HG02973 (cell line): ENCODE results near the gene PKP3.
"Not testable (repeated sequence)": the region's sequence is repeated elsewhere in the genome, so short reads cannot be mapped to it uniquely, and the experiment has no call there.

Experiments used
- ATAC-seq: cut with Tn5 transposase; IDR thresholded peaks from one replicate; pipeline ENCODE4 v1.9.1; 2021; ENCODE audit warnings: moderate library complexity; ENCODE audit not compliant: unreplicated experiment

Gene PKP3

DNA sequence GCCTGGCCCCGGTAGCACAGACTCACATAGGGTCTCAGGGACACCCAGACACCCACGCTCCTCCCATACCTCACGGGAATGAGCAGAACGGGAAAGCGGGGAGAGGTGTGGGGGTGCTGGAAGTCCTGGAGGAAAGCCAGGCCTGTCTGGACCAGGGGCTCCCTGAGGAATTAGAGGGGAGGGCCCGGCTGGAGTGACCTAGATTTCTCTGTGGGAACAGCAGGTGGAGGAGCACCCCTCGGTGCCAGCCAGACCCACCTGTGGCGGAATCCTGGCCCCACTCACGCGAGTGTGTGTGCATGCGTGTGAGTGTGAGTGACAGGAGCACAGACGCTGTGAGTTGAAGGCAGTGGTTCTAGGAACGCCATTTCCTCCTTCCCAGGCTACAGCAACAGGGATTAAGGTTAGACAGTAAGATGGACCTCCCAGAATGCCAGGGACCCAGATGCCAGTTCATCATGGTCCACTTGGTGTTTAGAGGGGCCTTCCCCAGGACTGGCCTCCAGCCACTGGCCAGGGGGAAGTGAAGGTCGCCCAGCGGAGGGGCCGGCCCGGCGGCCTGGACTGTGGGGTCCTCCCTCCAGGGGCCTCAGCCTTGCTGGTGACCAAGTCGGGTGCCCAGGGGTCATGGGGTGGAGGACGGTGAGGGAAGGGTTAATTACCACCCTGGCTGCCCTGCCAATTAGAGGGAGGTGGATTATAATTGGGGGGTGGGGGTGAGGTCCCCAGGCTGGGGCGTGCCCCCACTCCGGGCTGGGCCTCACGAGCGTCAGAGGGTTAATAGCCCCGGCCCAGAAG, 1.0 kb downstream of the PKP3 start:
- ATAC-seq = no peak

DNA sequence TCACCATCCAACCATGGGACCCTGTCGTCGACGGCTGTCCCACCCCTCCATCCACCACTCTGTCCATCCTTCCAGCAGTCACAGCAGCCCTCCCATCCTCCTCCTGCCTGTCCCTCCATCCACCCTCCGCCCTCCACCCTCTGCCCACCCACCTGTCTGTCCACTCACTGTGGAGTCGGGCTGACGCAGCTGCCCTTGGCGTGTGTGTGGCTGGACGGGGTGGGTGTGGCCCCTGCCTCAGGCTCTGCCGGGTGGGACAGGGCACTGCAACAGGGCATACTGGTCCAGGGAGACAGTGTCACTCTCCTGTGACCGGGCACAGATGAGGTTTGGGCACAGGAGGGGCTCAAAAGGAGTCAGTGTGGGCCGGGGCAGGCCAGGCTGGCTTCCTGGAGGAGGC, 1.9 kb downstream of the PKP3 start:
- ATAC-seq = no peak

DNA sequence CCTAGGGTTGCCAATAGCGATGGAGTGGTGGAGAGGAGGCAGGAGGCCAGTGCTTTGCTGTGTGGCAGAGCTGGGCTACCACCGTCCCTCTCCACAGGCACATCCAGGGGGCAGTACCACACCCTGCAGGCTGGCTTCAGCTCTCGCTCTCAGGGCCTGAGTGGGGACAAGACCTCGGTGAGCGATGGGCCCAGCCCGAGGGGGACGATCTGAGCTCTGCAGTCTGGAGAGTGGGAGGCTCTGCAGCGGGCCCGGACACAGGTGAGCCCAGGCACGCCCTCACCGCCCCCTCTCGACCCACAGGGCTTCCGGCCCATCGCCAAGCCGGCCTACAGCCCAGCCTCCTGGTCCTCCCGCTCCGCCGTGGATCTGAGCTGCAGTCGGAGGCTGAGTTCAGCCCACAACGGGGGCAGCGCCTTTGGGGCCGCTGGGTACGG, 2.5 kb downstream of the PKP3 start:
- ATAC-seq = no peak

DNA sequence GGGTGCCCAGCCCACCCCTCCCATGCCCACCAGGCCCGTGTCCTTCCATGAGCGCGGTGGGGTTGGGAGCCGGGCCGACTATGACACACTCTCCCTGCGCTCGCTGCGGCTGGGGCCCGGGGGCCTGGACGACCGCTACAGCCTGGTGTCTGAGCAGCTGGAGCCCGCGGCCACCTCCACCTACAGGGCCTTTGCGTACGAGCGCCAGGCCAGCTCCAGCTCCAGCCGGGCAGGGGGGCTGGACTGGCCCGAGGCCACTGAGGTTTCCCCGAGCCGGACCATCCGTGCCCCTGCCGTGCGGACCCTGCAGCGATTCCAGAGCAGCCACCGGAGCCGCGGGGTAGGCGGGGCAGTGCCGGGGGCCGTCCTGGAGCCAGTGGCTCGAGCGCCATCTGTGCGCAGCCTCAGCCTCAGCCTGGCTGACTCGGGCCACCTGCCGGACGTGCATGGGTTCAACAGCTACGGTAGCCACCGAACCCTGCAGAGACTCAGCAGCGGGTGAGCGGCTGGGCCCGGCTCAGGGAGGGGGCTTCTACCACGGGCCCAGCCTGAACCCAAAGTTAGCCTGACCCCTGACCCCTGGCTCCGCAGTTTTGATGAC, 3.0 kb downstream of the PKP3 start:
- ATAC-seq = peak; percentile 57

DNA sequence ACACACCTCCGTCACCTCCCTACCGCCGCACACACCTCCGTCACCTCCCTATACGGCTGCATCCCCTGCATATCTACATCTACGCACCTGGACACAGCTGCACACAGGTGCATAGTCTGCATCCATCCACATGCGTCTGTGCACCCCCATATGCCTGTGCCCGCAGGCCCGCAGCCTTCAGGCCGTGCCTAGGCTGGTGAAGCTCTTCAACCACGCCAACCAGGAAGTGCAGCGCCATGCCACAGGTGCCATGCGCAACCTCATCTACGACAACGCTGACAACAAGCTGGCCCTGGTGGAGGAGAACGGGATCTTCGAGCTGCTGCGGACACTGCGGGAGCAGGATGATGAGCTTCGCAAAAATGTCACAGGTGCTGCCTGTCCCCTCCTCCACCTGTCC, 4.8 kb downstream of the PKP3 start:
- ATAC-seq = no peak

DNA sequence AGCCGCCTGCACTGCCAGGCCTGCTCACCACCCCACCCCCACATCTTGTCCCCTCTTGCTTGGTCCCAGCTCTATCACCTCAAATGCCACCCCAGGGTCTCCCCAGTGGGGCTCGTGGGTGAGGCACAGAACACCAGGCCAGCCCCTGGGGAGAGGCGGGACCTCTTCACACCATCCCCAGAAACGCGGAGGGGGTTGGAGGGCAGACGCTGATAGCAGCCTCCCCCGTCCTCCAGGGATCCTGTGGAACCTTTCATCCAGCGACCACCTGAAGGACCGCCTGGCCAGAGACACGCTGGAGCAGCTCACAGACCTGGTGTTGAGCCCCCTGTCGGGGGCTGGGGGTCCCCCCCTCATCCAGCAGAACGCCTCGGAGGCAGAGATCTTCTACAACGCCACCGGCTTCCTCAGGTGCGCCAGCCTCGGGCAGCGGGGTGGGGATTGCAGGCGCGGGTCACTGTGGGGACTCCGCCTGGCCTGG, 5.8 kb downstream of the PKP3 start:
- no peak for ATAC-seq

DNA sequence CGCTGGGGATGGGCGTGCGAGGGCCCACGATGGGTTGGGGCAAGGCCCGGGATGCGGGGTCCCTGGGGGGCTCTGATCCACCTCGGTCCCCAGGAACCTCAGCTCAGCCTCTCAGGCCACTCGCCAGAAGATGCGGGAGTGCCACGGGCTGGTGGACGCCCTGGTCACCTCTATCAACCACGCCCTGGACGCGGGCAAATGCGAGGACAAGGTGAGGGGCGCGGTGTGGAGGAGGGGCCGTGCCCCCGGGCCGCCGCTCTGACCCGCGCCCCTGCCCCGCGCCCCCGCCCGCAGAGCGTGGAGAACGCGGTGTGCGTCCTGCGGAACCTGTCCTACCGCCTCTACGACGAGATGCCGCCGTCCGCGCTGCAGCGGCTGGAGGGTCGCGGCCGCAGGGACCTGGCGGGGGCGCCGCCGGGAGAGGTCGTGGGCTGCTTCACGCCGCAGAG, 6.3 kb downstream of the PKP3 start:
- ATAC-seq = no peak

DNA sequence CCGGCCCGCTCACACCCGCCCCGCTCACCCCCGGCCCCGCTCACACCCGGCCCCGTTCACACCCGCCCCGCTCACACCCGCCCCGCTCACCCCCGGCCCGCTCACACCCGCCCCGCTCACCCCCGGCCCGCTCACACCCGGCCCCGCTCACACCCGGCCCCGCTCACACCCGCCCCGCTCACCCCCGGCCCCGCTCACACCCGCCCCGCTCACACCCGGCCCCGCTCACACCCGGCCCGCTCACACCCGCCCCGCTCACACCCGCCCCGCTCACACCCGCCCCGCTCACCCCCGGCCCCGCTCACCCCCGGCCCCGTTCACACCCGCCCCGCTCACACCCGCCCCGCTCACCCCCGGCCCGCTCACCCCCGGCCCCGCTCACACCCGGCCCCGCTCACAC, 7.2 kb downstream of the PKP3 start:
- ATAC-seq = not testable (repeated sequence)

DNA sequence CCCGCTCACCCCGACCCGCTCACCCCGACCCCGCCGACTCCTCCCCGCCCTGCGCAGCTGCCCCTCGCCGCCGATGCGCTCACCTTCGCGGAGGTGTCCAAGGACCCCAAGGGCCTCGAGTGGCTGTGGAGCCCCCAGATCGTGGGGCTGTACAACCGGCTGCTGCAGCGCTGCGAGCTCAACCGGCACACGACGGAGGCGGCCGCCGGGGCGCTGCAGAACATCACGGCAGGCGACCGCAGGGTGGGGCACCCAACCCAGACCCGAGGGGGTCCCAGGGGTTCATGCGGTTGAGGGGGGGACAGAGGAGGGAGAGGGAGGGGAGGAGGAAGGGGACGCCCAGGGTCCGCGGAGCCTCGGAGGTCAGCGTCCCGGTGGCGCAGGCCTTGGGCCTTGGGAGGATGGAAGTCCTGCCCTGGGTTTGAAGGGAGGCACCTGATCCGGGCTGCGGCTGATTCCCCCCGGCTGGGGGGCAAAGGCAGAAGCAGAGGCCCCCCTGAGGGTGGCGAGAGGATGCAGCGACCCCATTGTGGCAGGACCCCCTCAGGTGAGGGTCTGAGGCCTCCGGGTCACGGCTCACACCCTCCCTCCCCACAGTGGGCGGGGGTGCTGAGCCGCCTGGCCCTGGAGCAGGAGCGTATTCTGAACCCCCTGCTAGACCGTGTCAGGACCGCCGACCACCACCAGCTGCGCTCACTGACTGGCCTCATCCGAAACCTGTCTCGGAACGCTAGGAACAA, 9.2 kb downstream of the PKP3 start:
- ATAC-seq = no peak

DNA sequence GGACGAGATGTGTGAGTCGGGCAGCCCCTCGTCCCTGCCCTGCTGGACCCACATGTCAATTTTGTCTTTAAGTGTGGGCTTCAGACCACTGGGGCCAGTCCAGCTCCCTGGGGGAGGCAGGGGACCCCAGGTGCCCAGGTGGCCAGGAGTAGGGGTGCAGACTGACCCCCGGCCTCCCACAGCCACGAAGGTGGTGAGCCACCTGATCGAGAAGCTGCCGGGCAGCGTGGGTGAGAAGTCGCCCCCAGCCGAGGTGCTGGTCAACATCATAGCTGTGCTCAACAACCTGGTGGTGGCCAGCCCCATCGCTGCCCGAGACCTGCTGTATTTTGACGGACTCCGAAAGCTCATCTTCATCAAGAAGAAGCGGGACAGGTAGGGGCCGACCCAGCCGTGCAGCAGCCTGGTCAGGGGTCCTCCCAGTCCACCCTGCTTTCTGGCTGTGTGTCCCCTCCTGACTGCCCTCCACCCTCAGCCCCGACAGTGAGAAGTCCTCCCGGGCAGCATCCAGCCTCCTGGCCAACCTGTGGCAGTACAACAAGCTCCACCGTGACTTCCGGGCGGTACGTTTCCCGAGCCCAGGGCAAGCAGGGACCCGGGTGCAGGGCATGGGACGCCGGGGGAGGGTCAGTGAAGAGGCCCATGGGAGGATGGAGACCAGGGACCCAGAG, 9.9 kb downstream of the PKP3 start:
- ATAC-seq = no peak

DNA sequence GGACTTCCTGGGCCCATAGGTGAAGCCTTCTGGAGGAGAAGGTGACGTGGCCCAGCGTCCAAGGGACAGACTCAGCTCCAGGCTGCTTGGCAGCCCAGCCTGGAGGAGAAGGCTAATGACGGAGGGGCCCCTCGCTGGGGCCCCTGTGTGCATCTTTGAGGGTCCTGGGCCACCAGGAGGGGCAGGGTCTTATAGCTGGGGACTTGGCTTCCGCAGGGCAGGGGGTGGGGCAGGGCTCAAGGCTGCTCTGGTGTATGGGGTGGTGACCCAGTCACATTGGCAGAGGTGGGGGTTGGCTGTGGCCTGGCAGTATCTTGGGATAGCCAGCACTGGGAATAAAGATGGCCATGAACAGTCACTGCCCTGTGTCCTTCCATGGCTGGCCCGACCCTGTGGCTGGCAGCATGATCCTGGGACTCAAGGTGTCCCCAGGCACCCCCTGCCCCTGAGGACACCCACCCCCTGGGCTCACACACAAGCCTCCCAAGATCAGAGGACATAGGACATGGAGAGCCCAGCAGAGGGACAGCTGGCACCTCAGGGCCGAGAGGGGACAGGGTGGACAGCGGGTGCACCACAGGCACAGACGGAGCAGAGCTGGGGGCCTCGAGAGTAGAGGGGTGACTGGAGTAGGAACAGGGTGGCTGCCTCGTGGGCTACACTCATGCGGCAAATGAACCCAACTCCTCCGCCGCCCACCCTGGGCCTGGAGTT, 10.7 kb downstream of the PKP3 start:
- no peak for ATAC-seq

DNA sequence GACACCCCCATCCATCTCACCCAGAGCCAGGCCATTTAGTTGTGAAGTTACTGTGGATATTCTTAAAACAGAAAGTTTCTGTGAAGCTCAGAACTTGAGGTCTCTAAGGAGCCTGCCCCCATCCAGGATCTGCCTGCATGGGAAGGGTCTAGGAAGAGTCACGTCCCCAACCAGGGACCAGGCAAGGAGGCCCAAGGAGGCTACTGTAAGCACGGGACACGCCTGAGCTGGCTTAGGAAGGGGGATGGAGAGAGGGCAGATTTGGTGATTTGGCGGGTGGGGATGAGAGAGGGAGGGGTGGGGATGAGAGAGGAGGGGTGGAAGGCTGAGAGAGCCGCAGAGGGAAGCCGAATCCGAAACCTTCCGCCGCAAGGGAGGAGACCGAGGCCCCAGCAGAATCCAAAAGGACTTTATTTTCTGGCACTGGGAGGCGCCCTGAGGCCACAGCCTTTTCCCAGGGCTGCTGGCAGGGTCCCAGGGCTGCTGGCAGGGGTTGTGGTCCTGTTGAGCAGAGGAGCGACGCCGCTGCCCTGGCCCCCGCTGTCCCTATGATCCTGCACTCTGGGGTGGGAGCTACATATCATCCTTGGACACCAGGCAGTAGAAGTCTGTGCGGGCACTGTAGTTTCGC, 11.4 kb downstream of the PKP3 start:
- no peak for ATAC-seq

DNA sequence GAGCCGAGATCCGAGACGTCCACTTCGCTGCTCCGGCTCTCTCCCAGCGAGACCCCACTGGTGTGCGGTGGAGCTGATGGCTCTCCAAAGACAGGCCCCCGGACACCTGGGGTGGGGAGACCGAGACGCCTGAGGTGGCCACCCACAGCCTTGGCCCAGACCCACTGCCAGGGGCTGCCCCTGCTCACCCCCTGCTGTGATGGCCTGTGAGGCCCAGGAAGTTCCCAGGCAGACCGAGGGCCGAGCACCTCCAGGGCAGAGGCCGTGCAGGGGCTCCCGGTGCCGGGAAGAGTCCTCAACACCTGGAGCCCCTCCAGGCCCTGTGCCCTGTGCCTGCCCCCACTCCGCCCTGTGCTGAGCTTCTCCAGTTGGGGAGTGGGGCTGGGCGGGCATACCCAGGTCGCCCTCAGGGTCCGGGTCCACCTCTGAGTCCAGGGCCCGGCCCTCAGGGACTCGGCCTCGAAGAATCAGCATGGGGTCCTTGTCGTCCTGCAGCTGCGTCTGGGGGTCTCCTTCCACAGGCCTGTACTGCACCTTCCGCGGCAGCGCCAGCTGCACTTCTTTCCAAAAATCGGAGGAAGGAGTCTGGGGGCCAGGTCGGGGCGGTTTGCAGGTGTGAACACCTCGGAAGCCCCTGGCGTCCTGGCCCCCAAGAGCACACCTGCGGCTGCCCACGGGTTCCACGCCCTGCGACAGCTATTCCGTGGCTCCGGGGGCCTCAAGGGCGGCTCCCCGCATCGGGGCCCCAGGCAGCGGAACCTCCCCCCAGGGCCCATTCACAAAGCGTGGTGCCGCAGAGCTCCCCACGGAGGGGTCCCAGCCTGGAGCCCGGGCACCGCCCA, 12.2 kb downstream of the PKP3 start:
- ATAC-seq = no peak

DNA sequence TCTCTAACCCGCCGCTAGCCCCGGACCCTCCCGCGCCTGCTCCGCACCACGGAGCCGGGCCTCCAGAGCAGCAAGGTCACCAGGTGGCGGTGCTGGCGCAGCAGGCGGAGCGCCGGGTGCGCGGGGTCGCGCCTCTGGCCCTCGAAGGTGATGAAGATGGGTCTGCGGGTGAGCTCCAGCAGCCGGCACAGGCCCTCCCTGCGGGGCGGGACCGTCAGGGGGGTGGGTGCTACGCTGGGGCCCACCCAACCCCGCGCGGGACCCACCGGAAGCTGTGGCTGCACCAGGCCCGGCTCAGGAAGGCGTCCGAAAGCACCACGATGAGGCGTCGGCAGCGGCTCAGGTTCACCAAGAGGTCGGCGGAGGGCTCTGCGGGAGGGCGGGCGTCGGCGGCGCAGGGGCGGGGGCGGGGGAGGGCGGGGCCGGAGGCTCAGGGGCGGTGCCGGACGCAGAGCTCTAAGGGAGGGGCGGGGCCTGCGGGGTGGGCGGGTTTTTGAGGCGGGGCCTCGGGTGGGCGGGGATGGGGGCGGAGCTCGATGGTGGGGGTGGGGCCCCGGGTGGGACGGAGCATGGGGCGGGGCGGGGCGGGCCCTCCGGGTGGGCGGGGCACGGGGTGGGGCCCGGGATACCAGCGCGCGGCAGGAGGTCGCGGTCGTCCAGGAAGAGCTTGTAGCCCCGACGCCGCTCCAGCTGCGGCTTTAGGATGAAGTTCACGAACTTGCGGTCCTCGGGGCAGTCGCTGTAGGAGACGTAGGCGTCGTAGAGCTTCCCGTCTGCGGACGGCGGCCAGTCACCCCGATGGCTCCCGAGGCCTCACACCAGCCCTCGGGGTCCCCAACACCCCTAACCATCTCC, 13.0 kb downstream of the PKP3 start:
- ATAC-seq = peak; percentile 66

DNA sequence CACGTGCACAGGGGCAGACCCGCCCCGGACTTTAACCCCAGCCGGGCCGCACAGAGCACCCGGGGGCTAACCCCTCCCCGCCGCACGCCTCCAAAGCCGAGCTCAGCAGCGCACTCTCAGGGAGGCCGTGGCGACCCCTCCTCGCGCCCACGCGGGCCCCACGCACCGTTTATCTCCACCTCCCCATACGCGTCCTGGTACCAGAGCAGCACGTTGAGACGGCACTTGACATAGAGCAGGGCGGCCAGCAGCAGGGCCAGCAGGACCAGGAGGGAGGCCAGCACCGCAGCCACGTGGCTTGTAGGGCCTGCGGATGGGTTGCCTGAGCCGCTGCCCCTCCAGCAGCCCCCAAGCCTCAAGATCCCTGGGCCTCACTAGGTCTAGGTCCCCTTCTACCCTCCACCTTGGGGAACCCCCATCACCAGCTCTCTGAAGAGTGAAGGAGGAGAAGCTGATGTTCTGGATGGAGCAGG, 13.7 kb downstream of the PKP3 start:
- no peak for ATAC-seq

DNA sequence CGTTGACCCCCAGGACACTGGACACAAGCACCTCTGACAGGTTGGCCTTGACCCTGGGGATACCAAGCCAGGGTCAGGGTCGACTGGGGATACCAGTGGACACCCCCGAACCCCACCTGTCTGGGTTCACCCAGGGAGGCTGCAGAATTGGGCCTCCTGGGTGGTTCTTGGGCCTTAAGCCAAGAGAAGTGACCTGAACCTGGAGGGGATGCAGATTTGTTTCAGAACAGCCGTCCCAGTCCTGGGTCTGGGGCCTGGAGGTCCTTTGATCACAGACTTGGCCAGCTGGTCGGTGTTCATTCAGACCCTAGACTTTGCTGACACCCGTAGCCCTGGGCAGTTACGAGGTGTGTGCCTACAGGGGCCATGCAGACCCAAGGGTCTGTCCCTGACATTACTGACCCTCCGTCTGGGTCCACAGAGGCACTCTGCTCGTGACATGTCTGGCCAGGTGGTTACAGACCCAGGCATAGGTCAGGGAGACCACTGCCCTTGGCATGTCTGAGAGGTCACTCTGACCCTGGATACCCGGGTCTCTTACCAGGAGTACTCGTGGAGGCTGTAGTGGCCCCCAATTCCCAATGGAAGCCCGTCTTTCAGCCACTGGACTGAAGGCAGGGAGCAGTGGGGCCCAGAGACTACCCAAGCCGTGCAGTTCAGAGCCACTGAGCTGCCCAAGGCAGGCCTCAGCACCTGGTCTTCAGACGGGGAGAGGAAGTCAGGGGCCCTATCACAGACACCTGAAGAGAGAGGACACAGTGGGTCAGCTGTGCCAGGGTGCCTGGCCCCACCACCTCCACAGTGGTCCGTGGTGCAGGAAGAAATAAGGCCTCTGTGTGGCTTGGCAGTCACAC, 14.4 kb downstream of the PKP3 start:
- no peak for ATAC-seq

DNA sequence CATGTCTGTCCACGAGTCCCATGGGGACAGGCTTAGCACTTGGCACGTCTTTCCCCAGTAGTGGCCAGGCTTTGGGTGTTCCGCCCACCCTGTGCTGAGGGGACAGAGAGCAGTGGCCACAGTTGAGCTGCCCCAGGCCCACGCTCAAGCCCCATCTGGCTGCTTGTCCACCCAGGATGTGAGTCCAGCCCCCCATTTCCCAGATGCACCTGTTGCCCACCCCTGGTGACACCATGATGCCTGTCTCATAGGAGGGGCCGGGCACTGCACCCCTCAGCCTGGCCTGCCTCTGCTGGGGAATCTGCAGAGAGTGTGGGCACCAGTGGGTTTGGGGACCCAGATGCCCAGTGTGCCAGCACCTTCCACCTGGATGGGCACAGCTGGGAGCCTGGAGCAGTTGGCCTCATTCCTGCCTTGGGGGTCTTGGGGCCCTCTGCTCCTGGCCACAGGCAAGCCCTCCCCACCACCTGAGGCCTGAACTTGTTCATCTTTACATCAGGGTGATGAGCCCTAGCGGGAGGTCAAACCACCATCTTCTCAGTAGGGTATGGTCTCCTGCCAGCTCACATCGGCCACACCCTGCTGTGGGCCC, 15.1 kb downstream of the PKP3 start:
- ATAC-seq = no peak
